BJ (cell line): ENCODE results near the gene CASTOR1. TPM values are rescaled to one million over a fixed set of nuclear protein-coding genes. Genes with fewer than 3 reads are reported as not detected.

Source experiments
- CTCF ChIA-PET: fragments of 350-600 bp; formaldehyde crosslinking; extraction: SDS; loops from one replicate; lab custom pipeline; 2021; ENCODE audit warnings: antibody characterized with exemption, inconsistent platforms; lab: Yijun Ruan, JAX
- POLR2A ChIA-PET: fragments of 300-600 bp; sonication (Branson Sonifier 250); formaldehyde crosslinking; extraction: SDS; loops from one replicate; lab custom pipeline; 2021; ENCODE audit warnings: antibody characterized with exemption; lab: Charles Lee
- DNase-seq: peaks from one replicate; pipeline ENCODE4 v3.0.0-alpha.2; 2011; ENCODE audit warnings: low read depth
- H3K27me3 ChIP-seq: 2 replicates; pipeline ENCODE4 v1.6.0; 2011; ENCODE audit warnings: low read length; ENCODE audit not compliant: control insufficient read depth, insufficient read depth
- H3K36me3 ChIP-seq: 2 replicates; pipeline ENCODE4 v1.5.1; 2011; ENCODE audit warnings: low read length; ENCODE audit not compliant: control insufficient read depth, insufficient read depth
- H3K4me3 ChIP-seq: 2 replicates; pipeline ENCODE4 v1.5.1; 2011; ENCODE audit warnings: low read depth, mild to moderate bottlenecking, control low read depth, low read length
- CTCF ChIP-seq: IDR thresholded peaks from 2 replicates; pipeline ENCODE4 v1.5.1; 2011; ENCODE audit warnings: low read depth, mild to moderate bottlenecking, control low read depth, inconsistent platforms, low read length, moderate library complexity; ENCODE audit not compliant: insufficient read depth
- polyA plus RNA-seq: library from polyadenylated mRNA; depleted of rRNA; stranded (reverse); fragments of >200 nt; gene quantifications from 2 replicates; pipeline ENCODE4 v1.2.3, GENCODE V29; 2011

Gene CASTOR1
- polyA plus RNA-seq, 1 experiment: 16.4 TPM

GRCh38 chr22:30308518-30309230 lies 19.4 kb upstream of the CASTOR1 start:
- ChIA-PET POLR2A (no interaction called here), CTCF (interaction anchor here (1.2 to 2.2 kb wide), 3 partner anchors 15 to 21 kb away, joined by 3 to 6 read pairs (median 6); no protein-coding TSS in a partner anchor)
- DNase-seq: no peak
- no peak for TF ChIP-seq CTCF
- peaks cover 2% of the 10 kb centered on the region for H3K36me3 ChIP-seq
- no peak overlapping the region for H3K4me3 ChIP-seq
- H3K27me3 ChIP-seq: no peaks in the 10 kb centered on the region

GRCh38 chr22:30308093-30308492 lies 18.8 kb upstream of the CASTOR1 start:
- no peak for DNase-seq
- Histone ChIP-seq H3K36me3 (peaks cover 4% of the 10 kb centered on the region), H3K4me3 (no peak overlapping the region), H3K27me3 (no peaks in the 10 kb centered on the region)
- POLR2A ChIA-PET: no interaction called here
- TF ChIP-seq CTCF: no peak
- CTCF ChIA-PET: interaction anchor here (1.2 to 2.2 kb wide), 3 partner anchors 16 to 21 kb away, joined by 3 to 6 read pairs (median 6); no protein-coding TSS in a partner anchor

- ChIA-PET CTCF (no interaction called here), POLR2A (no interaction called here)
- Histone ChIP-seq H3K4me3 (no peak overlapping the region), H3K27me3 (no peaks in the 10 kb centered on the region), H3K36me3 (peaks cover 6% of the 10 kb centered on the region)
- no peak for TF ChIP-seq CTCF
- no peak for DNase-seq
These were observed 17.8 kb upstream of the CASTOR1 start for GRCh38 chr22:30307041-30307574.

GRCh38 chr22:30306627-30307011 lies 17.3 kb upstream of the CASTOR1 start:
- DNase-seq: no peak
- no peaks in the 10 kb centered on the region for H3K27me3 ChIP-seq
- POLR2A ChIA-PET: no interaction called here
- no peak overlapping the region for H3K4me3 ChIP-seq
- TF ChIP-seq CTCF: no peak
- CTCF ChIA-PET: interaction anchor here (0.7 kb wide), 1 partner anchor 79 kb away, joined by 3 read pairs; no protein-coding TSS in a partner anchor
- peaks cover 7% of the 10 kb centered on the region for H3K36me3 ChIP-seq

GRCh38 chr22:30305906-30306626 lies 16.8 kb upstream of the CASTOR1 start:
- no peaks in the 10 kb centered on the region for H3K27me3 ChIP-seq
- POLR2A ChIA-PET: no interaction called here
- peaks cover 9% of the 10 kb centered on the region for H3K36me3 ChIP-seq
- no peak for TF ChIP-seq CTCF
- DNase-seq: no peak
- H3K4me3 ChIP-seq: no peak overlapping the region
- CTCF ChIA-PET: interaction anchor here (0.7 kb wide), 1 partner anchor 80 kb away, joined by 3 read pairs; no protein-coding TSS in a partner anchor
